GM12891 (cell line): ENCODE measurements around the gene SRPX2.
A peak's percentile ranks its signal among the peaks of the same experiment; 100 is the strongest.

Experiments used
- DNase-seq: peaks from one replicate; pipeline ENCODE4 v3.0.0; 2011; ENCODE audit warnings: low spot score; ENCODE audit not compliant: insufficient read length
- FAIRE-seq: peaks from 2 replicates; lab custom pipeline; 2011; peaks lifted over from hg19 to GRCh38; lab: Jason Lieb, UNC
- PAX5 ChIP-seq: IDR thresholded peaks from 2 replicates; pipeline ENCODE4 v1.6.1; 2011; ENCODE audit warnings: low read length, moderate library complexity, mild to moderate bottlenecking; ENCODE audit not compliant: insufficient read depth, severe bottlenecking
- POLR2A ChIP-seq: IDR thresholded peaks from 2 replicates; pipeline ENCODE4 v1.6.1; 2011; ENCODE audit warnings: low read depth, low read length, control low read depth
- POLR2AphosphoS5 ChIP-seq: IDR thresholded peaks from 2 replicates; pipeline ENCODE4 v1.6.1; 2011; ENCODE audit warnings: low read depth, low read length, control low read depth
- POU2F2 ChIP-seq: IDR thresholded peaks from 2 replicates; pipeline ENCODE4 v1.6.1; 2011; ENCODE audit warnings: low read depth, mild to moderate bottlenecking, control low read depth, low read length, moderate library complexity
- SPI1 ChIP-seq: IDR thresholded peaks from 2 replicates; pipeline ENCODE4 v1.6.1; 2011; ENCODE audit warnings: low read depth, low read length, control low read depth
- TAF1 ChIP-seq: IDR thresholded peaks from 2 replicates; pipeline ENCODE4 v1.6.1; 2011; ENCODE audit warnings: low read depth, low read length, control low read depth

SRPX2 gene

GRCh38 chrX:100623001-100623400 is 21.0 kb upstream of the SRPX2 start:
- no peak for DNase-seq
- TF ChIP-seq POU2F2 (no peak), TAF1 (no peak), SPI1 (no peak), PAX5 (no peak), POLR2AphosphoS5 (no peak), POLR2A (no peak)
- no peak for FAIRE-seq

- DNase-seq (no peak), FAIRE-seq (no peak)
- 0 out of 2 replicates have a peak, but pooled peaks have one; percentile 23 for TF ChIP-seq SPI1
- no peak for TF ChIP-seq PAX5
- peak; percentile 25; the same call in 1 of the 2 replicates for TF ChIP-seq POU2F2
These were observed 18.0 kb upstream of the SRPX2 start for GRCh38 chrX:100625985-100626491.

GRCh38 chrX:100635040-100635439 is 9.0 kb upstream of the SRPX2 start:
- DNase-seq: no peak
- FAIRE-seq: no peak
- TF ChIP-seq SPI1 (no peak), PAX5 (no peak), POLR2AphosphoS5 (no peak), POU2F2 (no peak), POLR2A (no peak)

DNA sequence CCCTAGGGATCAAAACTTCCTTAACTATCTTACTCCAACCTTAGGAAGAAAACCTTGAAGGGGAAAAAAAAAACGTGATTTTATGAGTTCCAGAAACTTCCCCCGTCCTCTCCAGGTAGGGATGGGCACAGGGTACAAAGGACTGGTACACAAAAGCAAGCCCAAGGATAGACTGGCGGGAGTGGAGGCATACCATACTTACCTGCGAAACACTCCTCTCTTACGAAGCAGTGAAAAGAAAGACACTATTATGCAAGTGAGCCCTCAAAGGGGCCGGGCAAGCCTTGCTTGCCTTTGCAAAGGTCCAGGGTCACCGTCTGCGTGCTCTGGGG is 8.0 kb upstream of the SRPX2 start:
- TF ChIP-seq POU2F2 (no peak), PAX5 (no peak), POLR2A (no peak)
- FAIRE-seq: no peak

GRCh38 chrX:100636321-100636991 is 7.5 kb upstream of the SRPX2 start, which contains the start of gene TSPAN6:
TSPAN6 (minus strand) TSS chrX:100636806; CDS start chrX:100636694, 112 bp downstream.
- peak; percentile 31 for DNase-seq
- no peak for FAIRE-seq
- no peak for TF ChIP-seq PAX5
- no peak for TF ChIP-seq POLR2AphosphoS5
- no peak for TF ChIP-seq POLR2A
- TF ChIP-seq POU2F2: no peak
- TF ChIP-seq SPI1: no peak
- no peak for TF ChIP-seq TAF1

More for the DNA sequence above, 8.0 kb upstream of the SRPX2 start:
- DNase-seq: no peak

GRCh38 chrX:100642290-100642689 is 1.7 kb upstream of the SRPX2 start:
- TF ChIP-seq POLR2A (no peak), POLR2AphosphoS5 (no peak), SPI1 (no peak), TAF1 (no peak), POU2F2 (no peak), PAX5 (no peak)
- DNase-seq (no peak), FAIRE-seq (no peak)

DNA sequence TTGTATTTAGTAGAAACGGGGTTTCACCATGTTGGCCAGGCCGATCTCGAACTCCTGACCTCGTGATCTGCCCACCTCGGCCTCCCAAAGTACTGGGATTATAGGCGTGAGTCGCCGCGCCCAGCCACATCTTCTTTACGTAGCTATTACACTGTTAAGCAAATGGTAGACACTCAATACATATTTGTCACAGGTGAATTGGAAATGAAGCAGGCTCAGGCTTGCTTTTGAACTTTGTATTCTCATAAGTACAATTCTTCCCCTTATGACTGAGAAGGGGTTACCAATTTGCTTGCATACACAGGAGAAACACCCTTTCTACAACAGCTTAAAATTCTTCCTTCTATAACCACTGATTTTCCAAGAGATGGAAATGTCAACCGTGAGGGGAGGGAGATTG is 787 bp upstream of the SRPX2 start:
- no peak for TF ChIP-seq POU2F2
- no peak for TF ChIP-seq TAF1
- no peak for TF ChIP-seq PAX5
- no peak for TF ChIP-seq POLR2A
- no peak for TF ChIP-seq SPI1
- no peak for TF ChIP-seq POLR2AphosphoS5
- DNase-seq (no peak), FAIRE-seq (no peak)

DNA sequence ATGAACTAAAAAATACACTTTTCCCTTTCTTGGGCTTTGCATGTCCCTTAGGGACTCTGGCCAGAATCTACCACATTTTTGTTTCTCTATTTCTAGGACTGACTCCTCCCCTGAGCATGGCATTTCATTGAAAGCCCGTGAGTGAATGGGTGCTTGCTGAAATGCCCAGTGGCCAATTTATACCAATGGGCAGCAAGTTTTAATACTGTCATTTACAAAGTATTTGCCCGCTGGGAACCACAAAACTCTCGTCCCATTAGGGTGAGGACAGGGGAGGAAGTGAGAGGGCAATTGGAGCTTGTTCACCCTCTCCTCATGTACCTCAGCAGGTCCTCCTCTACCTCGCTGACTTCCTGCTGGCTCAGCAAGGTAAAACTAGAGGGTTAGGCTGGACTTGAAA is 1.1 kb downstream of the SRPX2 start:
- FAIRE-seq (no peak), DNase-seq (no peak)
- no peak for TF ChIP-seq POLR2AphosphoS5
- TF ChIP-seq TAF1: no peak
- TF ChIP-seq POLR2A: no peak
- TF ChIP-seq PAX5: no peak
- no peak for TF ChIP-seq POU2F2
- TF ChIP-seq SPI1: no peak

GRCh38 chrX:100647095-100647494 is 3.1 kb downstream of the SRPX2 start:
- no peak for FAIRE-seq
- DNase-seq: no peak
- no peak for TF ChIP-seq PAX5
- no peak for TF ChIP-seq TAF1

DNA sequence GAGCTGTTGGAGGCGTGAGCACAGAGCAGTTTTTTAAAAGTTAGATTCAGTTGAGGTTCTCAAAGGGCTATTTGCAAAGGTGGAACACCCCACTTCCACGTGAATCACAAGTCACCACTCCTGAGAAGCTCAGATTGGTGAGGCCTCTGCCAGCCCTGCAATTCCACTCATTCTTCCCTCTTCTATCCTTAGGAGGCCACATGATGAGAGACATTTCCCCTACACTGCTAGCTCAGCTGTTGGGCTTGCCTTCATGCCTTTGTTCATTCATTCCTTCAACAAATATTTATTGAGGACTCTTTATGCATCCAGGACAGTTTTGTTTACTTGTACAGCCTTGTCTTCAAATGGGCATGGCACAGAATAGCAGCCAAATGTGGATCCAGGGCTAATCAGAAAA is 3.7 kb downstream of the SRPX2 start:
- TF ChIP-seq POU2F2 (no peak), TAF1 (no peak), POLR2AphosphoS5 (no peak), SPI1 (no peak), POLR2A (no peak), PAX5 (no peak)
- DNase-seq (no peak), FAIRE-seq (no peak)
